GM12878 (cell line): Measurements from ENCODE around the gene RGS12. TPM values are rescaled to one million over a fixed set of nuclear protein-coding genes. Genes with fewer than 3 reads are reported as not detected.

Experiments used
- BCL3 ChIP-seq: IDR thresholded peaks from 2 replicates; pipeline ENCODE4 v1.6.1; 2011; ENCODE audit warnings: borderline replicate concordance, low read depth, mild to moderate bottlenecking, moderate library complexity, low read length; ENCODE audit not compliant: insufficient read depth, poor library complexity, severe bottlenecking
- CEBPB ChIP-seq, 2 experiments: fragments of 150-350 bp in 1 of 2; IDR thresholded peaks; 2 replicates each; pipeline ENCODE4 v1.6.1; 2012 to 2014; ENCODE audit warnings: low read depth in 2 of 2, low read length in 2 of 2, borderline replicate concordance in 1 of 2, inconsistent platforms in 1 of 2
- CUX1 ChIP-seq: IDR thresholded peaks from 2 replicates; pipeline ENCODE4 v1.6.1; 2012; ENCODE audit warnings: improper control_type of control experiment, low read depth, low read length; ENCODE audit not compliant: insufficient replicate concordance
- MAX ChIP-seq: IDR thresholded peaks from 2 replicates; pipeline ENCODE4 v1.6.1; 2012; ENCODE audit warnings: low read depth, low read length, improper control_type of control experiment
- NR2C1 ChIP-seq: fragments of 450-650 bp; IDR thresholded peaks from 2 replicates; pipeline ENCODE4 v1.6.1; 2017; ENCODE audit warnings: antibody characterized with exemption, mild to moderate bottlenecking, moderate library complexity
- RFX5 ChIP-seq: IDR thresholded peaks from 2 replicates; pipeline ENCODE4 v1.6.1; 2011; ENCODE audit warnings: low read depth, low read length, improper control_type of control experiment
- SUPT20H ChIP-seq: IDR thresholded peaks from 2 replicates; pipeline ENCODE4 v1.6.1; 2011; ENCODE audit warnings: low read depth, mild to moderate bottlenecking, low read length, moderate library complexity, borderline replicate concordance; ENCODE audit not compliant: control insufficient read depth
- ZNF592 ChIP-seq: fragments of 450-650 bp; IDR thresholded peaks from 2 replicates; pipeline ENCODE4 v1.6.1; 2017; ENCODE audit warnings: mild to moderate bottlenecking, moderate library complexity
- polyA plus RNA-seq, 11 experiments: library from polyadenylated mRNA; depleted of rRNA in 4 of 11; unstranded in 6 of 11; stranded (reverse) in 5 of 11; fragments of >200 nt; fragmentation: Nextera tagmentation in 4 of 11; fragmentation: Illumina TruSeq in 1 of 11; extraction: Ambion mirVana in 4 of 11; extraction: Trizol in 1 of 11; gene quantifications; 1 replicate in 1 of 11; 2 replicates in 10 of 11; pipeline versions ENCODE4 v1.2.1 to v1.2.3, GENCODE V29; 2011 to 2016; ENCODE audit warnings: inconsistent platforms in 2 of 11, missing spikeins in 2 of 11, low read depth in 1 of 11
- total RNA-seq, 4 experiments: library from RNA; depleted of rRNA in 3 of 4; stranded (reverse); fragments of >200 nt in 3 of 4; fragmentation: Illumina TruSeq in 1 of 4; extraction: Trizol in 1 of 4; gene quantifications; 2 replicates each; pipeline versions ENCODE4 v1.2.1 to v1.2.3, GENCODE V29; 2013 to 2021

The RGS12 gene
- total and polyA plus RNA-seq, 10 of the 15 experiments (the other 5 are each of a cell fraction or from before 2014, with no cell fraction given) = 0.02 to 2.2 (median 0.73) TPM

- TF ChIP-seq CUX1 (no peak), NR2C1 (no peak), RFX5 (no peak), MAX (no peak), BCL3 (no peak), CEBPB (IDR thresholded peaks at IDR 0.05; ENCODE audit: borderline replicate concordance in 1 of 2, low read depth in 2 of 2, low read length in 2 of 2) (no peak), SUPT20H (no peak), ZNF592 (no peak)
- TF ChIP-seq, all 136 proteins: peak for 0
Measured at GRCh38 chr4:3332498-3332897, 39.7 kb downstream of the RGS12 start (continued).
